HuH-7 (cell line): Measurements from ENCODE around the gene TBC1D8B.

Experiments used
- DNase-seq: peaks from one replicate; pipeline ENCODE4 v3.0.0; 2011; ENCODE audit warnings: low spot score

The TBC1D8B gene

DNA sequence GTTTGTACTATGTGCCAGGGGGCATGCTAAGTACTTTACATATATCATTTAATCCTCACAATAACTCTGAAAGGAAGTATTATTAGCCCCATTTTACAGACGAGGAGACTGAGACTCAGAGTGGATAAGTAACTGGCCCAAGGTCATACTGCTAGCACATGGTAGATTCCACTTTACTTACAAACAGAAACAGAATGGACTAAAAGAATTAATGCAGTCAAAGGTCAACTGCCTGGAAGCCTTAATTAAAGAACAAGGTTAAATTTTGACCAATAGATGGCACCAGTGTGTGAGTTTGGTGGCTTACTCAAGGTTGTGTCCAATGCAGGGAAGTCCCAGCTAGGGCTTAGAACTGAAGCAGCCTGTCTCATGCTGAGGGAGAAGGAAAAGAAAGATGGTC is 96.0 kb downstream of the TBC1D8B start:
- DNase-seq = peak; percentile 49

DNA sequence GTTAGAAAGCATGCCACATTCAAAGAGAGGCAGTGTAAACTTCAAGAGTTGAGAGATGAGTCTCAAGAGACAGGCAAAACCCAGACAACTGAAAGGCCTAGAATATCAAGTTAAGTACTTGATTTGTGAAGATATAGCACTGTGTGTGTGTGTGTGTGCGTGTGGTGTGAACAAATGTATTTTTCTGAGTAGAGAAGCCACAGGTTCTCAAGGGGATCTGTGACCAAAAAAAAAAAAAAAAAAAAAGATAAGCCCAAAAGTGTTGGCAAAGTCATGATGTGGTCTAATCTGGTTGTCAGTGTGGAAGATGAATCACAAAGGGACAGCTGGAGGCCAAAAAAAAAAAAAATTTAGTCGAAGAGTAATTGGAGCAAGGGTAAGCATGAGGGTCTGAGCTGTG is 96.8 kb downstream of the TBC1D8B start:
- no peak for DNase-seq

- no peak for DNase-seq
Measured at GRCh38 chrX:106899841-106900240, 97.4 kb downstream of the TBC1D8B start.

GRCh38 chrX:106901341-106901740 is 98.9 kb downstream of the TBC1D8B start:
- no peak for DNase-seq

GRCh38 chrX:106901781-106902219 is 99.3 kb downstream of the TBC1D8B start:
- DNase-seq = no peak

- no peak for DNase-seq
Measured at GRCh38 chrX:106902684-106903083, 100.2 kb downstream of the TBC1D8B start.

- no peak for DNase-seq
Measured at GRCh38 chrX:106903291-106903824, 100.9 kb downstream of the TBC1D8B start, which contains the start of gene RIPPLY1. TSS of gene RIPPLY1 (minus strand) at chrX:106903341. CDS start at chrX:106903287, 54 bp downstream.

DNA sequence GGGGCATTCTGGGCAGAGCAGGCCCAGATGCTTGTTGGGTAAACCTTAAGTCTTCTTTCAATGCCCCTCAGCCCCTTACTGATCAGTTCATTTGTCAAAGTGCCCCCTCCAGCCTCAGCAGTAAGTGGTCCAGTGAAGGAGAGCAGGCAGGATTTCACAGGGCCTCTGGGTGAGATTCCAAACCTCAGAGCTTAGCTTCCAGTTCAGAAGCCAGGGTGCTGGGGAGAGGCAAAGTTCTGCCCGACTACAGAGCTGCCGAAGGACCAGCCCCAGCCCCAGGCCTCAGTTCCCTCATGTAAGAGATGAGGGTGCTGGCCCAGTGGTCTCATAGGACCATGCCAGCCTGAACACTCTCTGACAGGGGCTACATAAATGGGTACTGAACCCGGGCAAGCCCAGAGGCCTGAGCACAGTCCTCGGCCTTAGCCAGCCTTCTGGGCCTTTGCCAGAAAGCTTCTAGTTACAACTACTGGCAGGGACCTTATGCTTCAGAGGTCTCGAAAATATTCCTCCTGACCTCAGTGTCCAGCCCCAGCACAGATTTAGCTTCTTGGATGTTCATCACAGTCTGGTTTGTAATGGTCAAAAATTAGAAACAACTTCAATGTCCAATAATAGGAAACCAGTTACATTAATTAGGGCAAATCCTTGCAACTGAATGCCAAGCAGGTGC is 101.5 kb downstream of the TBC1D8B start:
- DNase-seq = no peak

GRCh38 chrX:106905064-106905708 is 102.7 kb downstream of the TBC1D8B start:
- no peak for DNase-seq

GRCh38 chrX:106906361-106906760 is 103.9 kb downstream of the TBC1D8B start:
- no peak for DNase-seq

DNA sequence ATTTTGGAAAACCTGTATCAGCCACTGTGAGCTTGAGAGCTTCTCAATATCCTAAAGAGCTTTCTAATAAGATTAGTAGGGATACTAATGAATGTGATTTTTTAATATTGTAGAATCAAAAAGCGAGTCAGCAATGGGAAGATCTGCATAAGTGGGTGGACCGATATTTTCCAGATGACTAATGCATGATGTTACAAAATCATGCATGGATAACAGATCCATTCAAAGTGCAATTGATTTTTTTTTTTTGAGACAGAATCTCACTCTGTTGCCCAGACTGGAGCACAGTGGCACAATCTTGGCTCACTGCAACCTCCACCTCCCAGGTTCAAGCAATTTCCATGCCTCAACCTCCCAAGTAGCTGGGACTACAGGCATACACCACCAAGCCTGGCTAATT is 110.4 kb downstream of the TBC1D8B start:
- no peak for DNase-seq

DNA sequence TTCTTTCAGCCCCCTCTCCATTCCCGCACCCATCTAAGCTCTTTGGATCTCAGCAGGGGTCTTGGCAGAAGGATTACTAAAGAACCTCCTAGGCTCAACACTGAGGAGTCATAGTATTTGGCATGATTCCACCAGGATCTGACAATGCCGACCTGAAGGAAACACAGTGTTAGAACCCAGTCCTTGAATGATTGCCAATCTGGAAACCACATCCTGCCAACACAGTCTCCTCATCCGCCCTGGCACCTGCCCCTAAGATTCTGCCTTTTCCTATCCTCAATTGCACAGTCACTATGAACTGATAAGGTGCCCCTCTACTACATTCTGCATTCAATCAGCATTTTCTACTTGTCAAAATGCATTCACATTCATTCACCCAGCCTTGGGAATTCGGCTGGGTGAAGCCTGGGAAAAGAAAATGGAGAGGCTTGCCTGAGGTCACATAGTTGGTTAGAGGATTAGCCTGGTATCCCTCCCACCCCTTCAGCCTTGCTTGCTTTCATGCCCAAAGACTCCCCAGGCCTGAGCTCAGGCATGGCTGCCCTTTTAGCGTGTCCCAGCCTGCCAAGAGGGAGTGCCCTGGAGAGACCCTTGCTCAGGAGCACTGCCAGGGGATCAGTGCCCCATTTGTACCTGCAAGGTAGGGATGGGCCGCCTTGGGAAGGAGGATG is 115.5 kb downstream of the TBC1D8B start:
- DNase-seq = no peak

- no peak for DNase-seq
Measured at GRCh38 chrX:106919932-106920452, 117.5 kb downstream of the TBC1D8B start, which contains the start of gene CLDN2. TSS of gene CLDN2 (plus strand) at chrX:106920402. CDS start at chrX:106928229, 7,827 bp downstream.

DNA sequence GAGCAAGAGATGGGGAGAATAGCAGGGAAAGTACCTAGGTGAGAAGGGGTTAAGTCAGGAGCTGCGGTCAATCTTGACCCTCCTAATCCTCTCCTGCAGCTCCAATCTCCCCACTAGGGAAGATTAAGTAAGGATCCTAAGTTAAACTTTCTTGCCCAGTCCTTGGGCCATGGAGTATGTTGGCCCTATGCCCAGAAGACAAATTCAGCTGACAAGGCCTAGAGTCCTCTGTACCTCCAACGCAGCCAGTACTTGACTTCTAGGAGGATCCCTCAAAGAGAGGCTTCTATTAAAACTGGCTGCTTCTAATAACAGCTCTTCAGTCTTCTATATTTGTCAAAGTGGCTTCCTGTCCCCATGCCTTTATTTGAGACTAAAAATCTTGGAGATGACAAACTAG is 119.2 kb downstream of the TBC1D8B start:
- no peak for DNase-seq
